ENCODE measurements around the gene CNOT6.
"Not testable (repeated sequence)": the region's sequence is repeated elsewhere in the genome, so short reads cannot be mapped to it uniquely, and the experiment has no call there.

CNOT6 gene

DNA sequence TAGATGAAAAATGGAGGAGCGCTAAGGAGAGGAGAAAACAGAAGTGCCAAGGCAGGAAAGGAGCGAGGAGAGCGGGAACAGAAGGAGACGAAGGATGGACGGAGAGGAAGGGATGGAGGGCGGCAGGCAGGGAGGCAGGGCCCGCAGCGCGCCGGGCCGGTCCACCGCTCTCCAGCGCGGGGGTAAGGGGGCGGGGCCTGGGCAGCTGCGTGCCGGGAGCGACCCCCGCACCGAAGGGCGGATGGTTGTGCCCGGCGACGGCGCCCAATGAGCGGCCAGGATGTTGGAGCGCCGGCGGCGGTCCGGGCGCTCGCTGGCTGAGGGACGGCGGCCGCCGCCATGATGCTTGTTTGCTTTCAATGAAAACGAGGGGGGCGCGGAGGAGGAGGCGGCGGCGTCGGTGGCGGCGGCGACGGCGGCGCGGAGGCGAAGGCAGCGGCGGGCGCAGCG lies at the start of gene CNOT6:
TSS of gene CNOT6 (plus strand) at position 320 of the 450 bp plus-strand sequence. CDS start 34,898 bp downstream, outside the sequence.
- peak within 1 kb of the TSS; percentile 67 for H2AFZ ChIP-seq (ENCODE audit: low read depth)

DNA sequence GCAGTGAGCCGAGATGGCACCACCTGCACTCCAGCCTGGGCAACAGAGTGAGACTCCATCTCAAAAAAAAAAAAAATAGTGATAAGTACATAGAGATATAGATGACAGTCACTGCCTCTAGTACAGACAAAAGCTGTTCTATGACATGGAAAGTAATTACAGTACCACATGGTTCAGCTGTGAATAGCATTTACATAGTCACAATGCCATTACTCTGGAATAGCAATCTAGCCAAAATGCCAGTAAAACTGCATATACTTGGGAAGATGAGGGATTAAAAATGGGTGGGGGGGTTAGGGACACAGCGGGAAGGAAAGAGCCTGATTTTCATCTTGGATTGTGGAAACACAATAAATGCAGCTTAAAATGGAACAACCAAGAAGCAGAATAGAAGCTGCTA lies 39.4 kb upstream of the CNOT6 start:
- Histone ChIP-seq H3K36me3 (ENCODE audit: insufficient read depth) (no peaks in the 10 kb centered on the region), H3K9ac (no peak overlapping the region), H3K4me3 (IDR thresholded peaks at IDR 0.05; ENCODE audit: insufficient read depth, low read depth, low read length) (no peak overlapping the region), H4K20me1 (ENCODE audit: insufficient read depth) (no peaks in the 10 kb centered on the region), H3K4me2 (no peak overlapping the region), H3K79me2 (ENCODE audit: insufficient read depth, low read depth) (no peaks in the 10 kb centered on the region), H3K4me1 (ENCODE audit: low read depth, poor library complexity, severe bottlenecking) (no peaks in the 10 kb centered on the region), H3K27ac (no peak overlapping the region), H3K27me3 (ENCODE audit: insufficient read depth, low read depth) (no peaks in the 10 kb centered on the region), H2AFZ (ENCODE audit: low read depth) (no peak overlapping the region)
- TF ChIP-seq, protein P1, sequence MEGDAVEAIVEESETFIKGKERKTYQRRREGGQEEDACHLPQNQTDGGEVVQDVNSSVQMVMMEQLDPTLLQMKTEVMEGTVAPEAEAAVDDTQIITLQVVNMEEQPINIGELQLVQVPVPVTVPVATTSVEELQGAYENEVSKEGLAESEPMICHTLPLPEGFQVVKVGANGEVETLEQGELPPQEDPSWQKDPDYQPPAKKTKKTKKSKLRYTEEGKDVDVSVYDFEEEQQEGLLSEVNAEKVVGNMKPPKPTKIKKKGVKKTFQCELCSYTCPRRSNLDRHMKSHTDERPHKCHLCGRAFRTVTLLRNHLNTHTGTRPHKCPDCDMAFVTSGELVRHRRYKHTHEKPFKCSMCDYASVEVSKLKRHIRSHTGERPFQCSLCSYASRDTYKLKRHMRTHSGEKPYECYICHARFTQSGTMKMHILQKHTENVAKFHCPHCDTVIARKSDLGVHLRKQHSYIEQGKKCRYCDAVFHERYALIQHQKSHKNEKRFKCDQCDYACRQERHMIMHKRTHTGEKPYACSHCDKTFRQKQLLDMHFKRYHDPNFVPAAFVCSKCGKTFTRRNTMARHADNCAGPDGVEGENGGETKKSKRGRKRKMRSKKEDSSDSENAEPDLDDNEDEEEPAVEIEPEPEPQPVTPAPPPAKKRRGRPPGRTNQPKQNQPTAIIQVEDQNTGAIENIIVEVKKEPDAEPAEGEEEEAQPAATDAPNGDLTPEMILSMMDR (conservative IDR thresholded peaks at IDR 0.05; ENCODE audit: low read depth, low read length), result no peak

More for the DNA sequence above, at the start of gene CNOT6:
- Histone ChIP-seq H4K20me1 (ENCODE audit: insufficient read depth) (no peaks in the 10 kb centered on the region; the same call in 1 of the 2 replicates), H3K79me2 (ENCODE audit: insufficient read depth, low read depth) (peaks cover 40% of the 10 kb centered on the region), H3K4me1 (ENCODE audit: low read depth, poor library complexity, severe bottlenecking) (peaks cover 6% of the 10 kb centered on the region), H3K27me3 (ENCODE audit: insufficient read depth, low read depth) (no peaks in the 10 kb centered on the region), H3K4me2 (peak within 1 kb of the TSS; percentile 63), H3K36me3 (ENCODE audit: insufficient read depth) (no peaks in the 10 kb centered on the region), H3K27ac (peak within 1 kb of the TSS; percentile 73), H3K4me3 (IDR thresholded peaks at IDR 0.05; ENCODE audit: insufficient read depth, low read depth, low read length) (no peak within 1 kb of the TSS), H3K9ac (peak within 1 kb of the TSS; percentile 87)
- TF ChIP-seq, protein P1 (conservative IDR thresholded peaks at IDR 0.05; ENCODE audit: low read depth, low read length), result no peak

DNA sequence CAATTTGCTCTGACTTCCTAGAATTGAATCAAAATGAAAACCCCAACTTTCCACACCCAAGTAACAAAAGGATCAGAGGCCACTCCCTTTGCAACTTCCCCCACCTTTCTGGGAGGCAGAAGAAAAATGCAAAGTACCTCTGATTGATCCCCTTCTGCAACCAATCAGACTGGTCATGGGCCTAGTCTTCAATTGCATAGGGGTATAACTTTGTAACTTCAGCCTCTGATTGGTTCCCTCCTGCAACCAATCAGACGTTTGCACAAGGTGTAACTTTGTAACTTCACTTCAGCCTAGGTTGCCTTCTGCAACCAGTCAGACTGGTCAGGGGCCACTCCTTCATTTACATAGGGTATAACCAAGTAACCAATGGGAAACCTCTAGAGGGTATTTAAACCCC lies 38.3 kb upstream of the CNOT6 start:
- no peaks in the 10 kb centered on the region for H3K4me1 ChIP-seq (ENCODE audit: low read depth, poor library complexity, severe bottlenecking)

DNA sequence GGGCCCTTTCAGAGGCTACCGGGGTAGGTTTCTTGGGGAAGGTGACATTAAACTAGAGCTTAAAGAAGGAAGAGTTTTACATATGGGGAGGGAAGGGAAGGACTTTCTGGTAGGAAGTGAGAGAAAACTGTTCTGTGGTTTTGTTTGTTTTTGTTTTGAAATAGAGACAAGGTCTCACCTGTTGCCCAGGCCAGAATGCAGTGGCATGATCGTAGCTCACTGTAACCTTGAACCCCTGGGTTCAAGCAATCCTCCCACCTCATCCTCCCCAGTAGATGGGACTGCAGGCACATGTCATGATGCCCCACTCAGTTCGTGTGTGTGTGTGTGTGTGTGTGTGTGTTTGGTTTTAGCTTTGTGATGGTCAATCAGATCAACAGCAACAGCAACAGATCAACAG lies 37.4 kb upstream of the CNOT6 start:
- no peaks in the 10 kb centered on the region for H3K27me3 ChIP-seq (ENCODE audit: insufficient read depth, low read depth)

More for the DNA sequence above, 38.3 kb upstream of the CNOT6 start:
- no peaks in the 10 kb centered on the region for H4K20me1 ChIP-seq (ENCODE audit: insufficient read depth)
- H3K36me3 ChIP-seq (ENCODE audit: insufficient read depth), result no peaks in the 10 kb centered on the region
- H3K27me3 ChIP-seq (ENCODE audit: insufficient read depth, low read depth), result no peaks in the 10 kb centered on the region
- no peak overlapping the region for H2AFZ ChIP-seq (ENCODE audit: low read depth)
- no peak overlapping the region for H3K4me2 ChIP-seq
- no peak overlapping the region for H3K4me3 ChIP-seq (IDR thresholded peaks at IDR 0.05; ENCODE audit: insufficient read depth, low read depth, low read length)
- no peak overlapping the region for H3K9ac ChIP-seq
- H3K27ac ChIP-seq, result no peak overlapping the region
- H3K79me2 ChIP-seq (ENCODE audit: insufficient read depth, low read depth), result no peaks in the 10 kb centered on the region
- TF ChIP-seq, protein P1 (conservative IDR thresholded peaks at IDR 0.05; ENCODE audit: low read depth, low read length), result no peak

DNA sequence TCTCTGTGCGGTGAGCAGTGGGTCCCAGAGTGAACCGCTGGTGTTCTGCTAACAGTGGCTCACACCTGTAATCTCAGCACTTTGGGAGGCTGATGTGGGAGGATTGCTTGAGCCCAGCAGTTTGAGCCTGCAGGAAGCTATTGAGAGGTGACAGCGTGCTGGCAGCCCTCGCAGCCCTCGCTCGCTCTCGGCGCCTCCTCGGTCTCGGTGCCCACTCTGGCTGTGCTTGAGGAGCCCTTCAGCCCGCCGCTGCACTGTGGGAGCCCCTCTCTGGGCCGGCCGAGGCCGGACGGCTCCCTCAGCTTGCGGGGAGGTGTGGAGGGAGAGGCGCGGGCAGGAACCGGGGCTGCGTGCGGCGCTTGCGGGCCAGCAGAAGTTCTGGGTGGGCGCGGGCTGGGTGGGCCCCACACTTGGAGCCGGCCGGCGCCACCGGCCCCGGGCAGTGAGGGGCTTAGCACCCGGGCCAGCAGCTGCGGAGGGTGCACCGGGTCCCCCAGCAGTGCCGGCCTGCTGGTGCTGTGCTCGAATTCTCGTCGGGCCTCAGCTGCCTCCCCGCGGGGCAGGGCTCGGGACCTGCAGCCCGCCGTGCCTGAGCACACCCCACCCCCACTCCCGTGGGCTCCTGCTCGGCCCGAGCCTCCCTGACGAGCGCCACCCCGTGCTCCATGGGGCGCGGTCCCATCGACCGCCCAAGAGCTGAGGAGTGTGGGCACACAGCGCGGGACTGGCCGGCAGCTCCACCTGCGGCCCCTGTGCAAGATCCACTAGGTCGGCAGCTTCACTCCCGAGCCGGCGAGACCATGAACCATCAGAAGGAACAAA lies 35.1 kb upstream of the CNOT6 start:
- H4K20me1 ChIP-seq (ENCODE audit: insufficient read depth); H3K36me3 ChIP-seq (ENCODE audit: insufficient read depth); H3K27ac ChIP-seq; H3K4me3 ChIP-seq (IDR thresholded peaks at IDR 0.05; ENCODE audit: insufficient read depth, low read depth, low read length); H3K27me3 ChIP-seq (ENCODE audit: insufficient read depth, low read depth); H3K9ac ChIP-seq; H3K4me2 ChIP-seq; H3K79me2 ChIP-seq (ENCODE audit: insufficient read depth, low read depth); H2AFZ ChIP-seq (ENCODE audit: low read depth); H3K4me1 ChIP-seq (ENCODE audit: low read depth, poor library complexity, severe bottlenecking): not testable (repeated sequence)

More for the DNA sequence above, 37.4 kb upstream of the CNOT6 start:
- Histone ChIP-seq H4K20me1 (ENCODE audit: insufficient read depth) (no peaks in the 10 kb centered on the region), H2AFZ (ENCODE audit: low read depth) (no peak overlapping the region), H3K9ac (no peak overlapping the region), H3K4me2 (no peak overlapping the region), H3K4me1 (ENCODE audit: low read depth, poor library complexity, severe bottlenecking) (no peaks in the 10 kb centered on the region), H3K27ac (no peak overlapping the region), H3K36me3 (ENCODE audit: insufficient read depth) (no peaks in the 10 kb centered on the region), H3K4me3 (IDR thresholded peaks at IDR 0.05; ENCODE audit: insufficient read depth, low read depth, low read length) (no peak overlapping the region), H3K79me2 (ENCODE audit: insufficient read depth, low read depth) (no peaks in the 10 kb centered on the region)
- TF ChIP-seq, protein P1 (conservative IDR thresholded peaks at IDR 0.05; ENCODE audit: low read depth, low read length), result no peak

DNA sequence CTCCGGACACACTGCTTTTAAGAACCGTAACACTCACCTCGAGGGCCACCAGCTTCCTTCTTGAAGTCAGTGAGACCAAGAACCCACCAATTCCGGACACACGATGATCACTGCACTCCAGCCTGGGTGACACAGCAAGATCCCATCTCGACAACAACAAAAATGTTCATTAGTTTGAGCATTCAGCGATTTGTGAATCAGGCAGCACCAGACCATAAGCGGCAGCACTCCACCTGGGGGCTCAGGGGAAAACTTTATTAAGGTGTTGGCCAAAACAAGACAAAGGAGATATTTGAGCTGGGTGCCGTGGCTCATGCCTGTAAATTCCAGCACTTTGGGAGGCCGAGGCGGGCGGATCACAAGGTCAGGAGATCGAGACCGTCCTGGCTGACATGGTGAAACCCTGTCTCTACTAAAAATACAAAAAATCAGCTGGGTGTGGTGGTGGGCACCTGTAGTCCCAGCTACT lies 34.5 kb upstream of the CNOT6 start:
- H3K27ac ChIP-seq; H3K36me3 ChIP-seq (ENCODE audit: insufficient read depth); H3K27me3 ChIP-seq (ENCODE audit: insufficient read depth, low read depth); H3K4me1 ChIP-seq (ENCODE audit: low read depth, poor library complexity, severe bottlenecking); H3K9ac ChIP-seq; H4K20me1 ChIP-seq (ENCODE audit: insufficient read depth); H3K4me2 ChIP-seq; H3K4me3 ChIP-seq (IDR thresholded peaks at IDR 0.05; ENCODE audit: insufficient read depth, low read depth, low read length); H3K79me2 ChIP-seq (ENCODE audit: insufficient read depth, low read depth); H2AFZ ChIP-seq (ENCODE audit: low read depth): not testable (repeated sequence)

Data from KMS-11 (cell line).